Fibroblast of lung (primary cell): ENCODE results near the gene PDZD7.

Experiments used
- CTCF ChIP-seq, 2 donors: IDR thresholded peaks in 1 of 2; conservative IDR thresholded peaks in 1 of 2; 1 replicate in 1 of 2; 2 replicates in 1 of 2; pipeline ENCODE4 v1.5.1; 2011 to 2012; ENCODE audit warnings: low read length in 2 of 2, control low read depth in 1 of 2, inconsistent platforms in 1 of 2, low read depth in 1 of 2, mild to moderate bottlenecking in 1 of 2
- EZH2 ChIP-seq: IDR thresholded peaks from 2 replicates; pipeline ENCODE4 v1.5.1; 2012; ENCODE audit warnings: low read length, control low read depth, mild to moderate bottlenecking; ENCODE audit errors: missing control alignments

- TF ChIP-seq CTCF (conservative IDR thresholded peaks at IDR 0.05 in 1 of 2, IDR thresholded peaks at IDR 0.05 in 1 of 2; ENCODE audit: low read depth in 1 of 2, low read length in 2 of 2) = no peak
- no peak for TF ChIP-seq EZH2
Measured at GRCh38 chr10:101063548-101064414, 32.9 kb upstream of the PDZD7 start.
